HT-29 (cell line): ENCODE measurements around the gene FHIT. TPM values are rescaled to one million over a fixed set of nuclear protein-coding genes. Genes with fewer than 3 reads are reported as not detected.
"Not testable (repeated sequence)": the region's sequence is repeated elsewhere in the genome, so short reads cannot be mapped to it uniquely, and the experiment has no call there.

Experiments
- DNase-seq: peaks from one replicate; pipeline ENCODE4 v3.0.0-alpha.2; 2015; ENCODE audit warnings: low spot score
- total RNA-seq: library from RNA; depleted of rRNA; stranded (reverse); fragments of >200 nt; shearing (Covaris generic); gene quantifications from 2 replicates; pipeline ENCODE4 v1.2.3, GENCODE V29; 2014

Gene FHIT
- total RNA-seq, 1 experiment from 2014 or later: not detected

- DNase-seq: no peak
Observed at GRCh38 chr3:59963676-59964075, 1287.6 kb downstream of the FHIT start.

- DNase-seq: no peak
Observed at GRCh38 chr3:59957150-59957549, 1294.1 kb downstream of the FHIT start.

- DNase-seq: no peak
Observed at GRCh38 chr3:59953104-59953503, 1298.1 kb downstream of the FHIT start.

- no peak for DNase-seq
Observed at GRCh38 chr3:59949311-59949710, 1301.9 kb downstream of the FHIT start.

DNA sequence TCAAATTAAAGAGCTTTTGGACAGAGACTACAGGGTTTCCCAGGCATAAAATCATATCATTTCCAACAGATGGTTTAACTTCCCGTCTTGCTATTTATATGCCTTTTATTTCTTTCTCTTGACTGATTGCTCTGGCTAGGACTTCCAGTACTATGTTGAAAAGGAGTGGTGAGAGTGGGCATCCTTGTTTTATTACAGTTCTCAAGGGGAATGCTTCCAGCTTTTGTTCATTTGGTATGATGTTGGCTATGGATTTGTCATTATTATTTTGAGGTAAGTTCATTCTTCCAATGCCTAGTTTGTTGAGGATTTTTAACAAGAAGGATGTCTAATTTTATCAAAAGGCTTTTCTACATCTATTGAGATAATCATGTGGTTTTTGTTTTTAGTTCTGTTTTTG, 1304.9 kb downstream of the FHIT start:
- no peak for DNase-seq

DNA sequence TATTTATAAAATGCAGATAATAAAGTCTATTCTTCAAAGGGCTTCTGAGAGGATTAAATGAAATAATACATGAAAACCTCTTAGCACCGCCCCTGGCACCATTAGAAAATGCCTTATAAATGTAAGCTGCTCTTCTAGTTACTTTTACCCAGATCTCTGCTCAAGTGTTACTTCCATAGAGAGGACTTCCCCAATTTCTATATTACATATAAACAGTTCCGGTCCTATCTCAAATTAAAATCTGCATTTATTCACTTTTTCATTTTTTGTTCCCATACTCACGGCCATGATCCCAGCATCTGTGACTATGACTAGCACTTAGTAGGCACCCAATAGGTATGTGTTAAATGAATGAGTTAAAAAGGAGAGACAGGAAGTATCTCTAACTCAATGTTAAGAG, 1310.5 kb downstream of the FHIT start:
- no peak for DNase-seq

- DNase-seq: no peak
Observed at GRCh38 chr3:59939826-59940426, 1311.3 kb downstream of the FHIT start.

DNA sequence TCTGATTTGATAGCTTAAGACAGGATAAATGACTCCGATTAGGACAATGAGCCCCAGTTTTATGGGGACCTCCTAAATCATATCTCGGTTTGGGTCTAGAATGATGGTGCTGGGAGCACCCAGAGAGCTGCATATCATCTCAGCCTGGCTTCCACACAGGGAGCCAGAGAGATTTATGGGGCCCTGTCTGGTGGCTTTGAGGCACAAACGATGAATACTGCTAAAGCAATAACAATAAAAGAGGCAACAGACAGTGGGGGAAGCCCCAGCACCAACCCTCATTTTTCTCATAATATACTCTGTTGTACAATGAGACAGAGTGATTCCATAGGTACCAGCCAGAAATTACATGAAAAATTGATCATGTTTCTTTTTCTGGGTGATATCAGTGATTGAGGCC, 1312.4 kb downstream of the FHIT start:
- DNase-seq: no peak

DNA sequence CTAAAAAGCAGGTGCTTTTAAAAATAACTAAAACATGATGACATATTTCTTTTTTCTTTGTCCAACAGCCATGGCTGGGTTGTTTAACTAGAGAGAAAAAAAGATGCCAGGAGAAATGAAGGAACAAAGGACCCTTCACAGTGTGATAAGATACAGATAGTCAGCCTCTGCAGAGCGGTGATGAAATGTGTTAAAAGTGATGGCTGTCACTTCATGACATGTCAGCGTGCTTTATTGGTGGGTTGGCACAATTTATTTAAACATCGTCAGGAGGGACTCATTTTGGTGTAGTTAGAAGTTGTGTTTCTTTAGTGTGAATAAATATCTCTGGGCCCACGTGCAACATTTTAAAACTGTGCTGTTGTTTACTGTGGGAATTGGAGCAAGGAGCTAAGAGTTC, 1314.1 kb downstream of the FHIT start:
- no peak for DNase-seq

GRCh38 chr3:59936472-59936871, 1314.8 kb downstream of the FHIT start:
- DNase-seq: no peak

DNA sequence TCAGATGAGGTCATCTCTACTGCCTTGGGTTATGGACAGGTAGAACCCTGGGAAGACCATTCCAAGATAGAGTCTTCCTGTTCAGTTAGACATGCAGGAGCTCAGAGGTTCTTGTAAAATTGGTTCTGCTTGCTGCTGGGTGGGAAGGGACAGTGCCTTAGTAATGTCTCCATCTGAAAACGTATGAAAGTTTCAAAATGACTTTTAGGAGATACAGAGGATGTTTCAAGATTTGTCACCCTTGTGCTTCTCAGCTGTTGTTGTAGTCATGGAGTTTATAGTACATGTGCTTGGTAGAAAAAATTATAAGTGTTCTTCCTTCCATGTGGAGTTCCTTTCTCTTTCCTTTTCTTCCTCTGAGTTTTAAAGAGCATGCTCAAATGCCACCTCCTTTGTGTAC, 1316.2 kb downstream of the FHIT start:
- DNase-seq: no peak

- not testable (repeated sequence) for DNase-seq
Observed at GRCh38 chr3:59934560-59934959, 1316.7 kb downstream of the FHIT start.

DNA sequence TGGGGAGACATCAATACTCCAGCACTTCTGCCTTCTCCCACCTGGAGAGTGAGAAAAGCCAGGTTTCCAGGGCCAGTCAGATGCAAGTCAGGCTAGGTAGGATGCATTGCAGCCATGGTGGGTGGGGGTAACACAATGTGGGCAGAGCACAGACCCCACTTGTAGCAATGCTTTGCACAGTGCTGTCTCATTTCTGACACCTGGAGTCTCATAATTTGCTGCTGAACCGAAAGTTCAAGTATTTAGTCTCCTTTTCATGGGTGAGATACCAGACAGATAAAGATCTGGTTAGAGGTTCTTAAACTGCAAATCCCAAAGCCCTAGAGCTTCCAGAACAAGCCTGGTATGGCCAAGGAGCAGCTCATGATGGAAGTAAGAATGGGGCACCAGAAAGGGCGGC, 1321.1 kb downstream of the FHIT start:
- DNase-seq: no peak

DNA sequence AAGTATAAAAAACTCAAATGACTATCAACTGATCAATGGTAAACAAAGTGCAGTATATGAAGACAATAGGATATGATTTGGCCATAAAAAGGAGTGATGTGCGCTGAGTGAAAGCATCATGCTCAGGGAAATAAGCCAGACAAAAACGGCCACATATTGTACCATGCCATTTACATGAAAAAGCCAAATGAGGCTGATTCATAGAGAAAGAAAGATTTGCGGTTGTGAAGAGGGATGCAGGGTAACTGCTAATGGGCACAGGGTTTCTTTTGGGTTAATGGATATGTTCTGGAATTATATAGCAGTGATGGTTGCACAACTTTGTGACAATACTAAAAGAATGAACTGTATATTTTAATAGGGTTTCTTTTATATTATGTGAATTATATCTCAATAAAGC, 1324.2 kb downstream of the FHIT start:
- no peak for DNase-seq

GRCh38 chr3:59925946-59926345, 1325.3 kb downstream of the FHIT start:
- no peak for DNase-seq

GRCh38 chr3:59922192-59922591, 1329.1 kb downstream of the FHIT start:
- no peak for DNase-seq

DNA sequence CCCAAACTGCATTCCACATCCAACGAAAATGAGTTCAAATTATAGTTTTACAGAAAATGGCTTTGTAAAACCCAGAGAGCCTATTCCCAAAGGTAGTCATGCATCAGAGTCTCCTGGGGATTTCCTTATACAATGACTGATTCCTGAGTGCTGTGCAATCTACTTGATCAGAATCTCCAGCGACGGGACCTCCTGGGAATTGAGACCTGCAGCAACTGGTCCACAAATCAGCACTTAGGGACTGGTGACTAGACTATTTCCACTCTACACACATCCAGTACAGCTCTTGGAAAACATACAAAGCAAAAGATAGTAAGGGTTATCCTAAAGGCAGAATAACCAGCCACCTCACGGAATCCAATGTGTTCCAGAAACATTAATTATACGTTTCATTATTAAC, 1330.4 kb downstream of the FHIT start:
- no peak for DNase-seq

GRCh38 chr3:59919586-59919985, 1331.7 kb downstream of the FHIT start:
- DNase-seq: no peak

GRCh38 chr3:59914251-59914650, 1337.0 kb downstream of the FHIT start:
- no peak for DNase-seq

DNA sequence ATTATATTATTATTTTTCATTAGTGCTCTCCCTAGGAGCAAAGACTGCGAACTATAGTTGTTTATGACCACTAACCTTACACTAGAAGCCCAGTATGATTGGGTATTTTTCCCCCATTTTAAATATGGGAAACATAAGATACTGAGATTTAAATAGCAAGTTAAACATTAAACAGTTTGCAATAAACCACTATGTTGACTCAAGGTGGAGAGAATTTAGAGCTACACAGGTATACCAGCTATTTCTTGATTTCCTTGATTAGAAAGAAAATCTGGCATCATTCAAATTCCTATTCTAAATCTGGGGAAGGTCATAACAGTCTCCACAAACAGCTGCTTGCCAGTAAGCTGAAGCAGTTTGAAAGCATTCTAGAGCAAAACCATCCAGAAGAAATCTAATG, 1337.6 kb downstream of the FHIT start:
- DNase-seq: no peak

- no peak for DNase-seq
Observed at GRCh38 chr3:59908701-59909100, 1342.6 kb downstream of the FHIT start.

- DNase-seq: no peak
Observed at GRCh38 chr3:59908280-59908679, 1343.0 kb downstream of the FHIT start.

- no peak for DNase-seq
Observed at GRCh38 chr3:59904296-59904695, 1347.0 kb downstream of the FHIT start.

GRCh38 chr3:59899061-59899460, 1352.2 kb downstream of the FHIT start:
- DNase-seq: no peak
